ENCODE data around the gene RIPPLY1. TPM values are rescaled to one million over a fixed set of nuclear protein-coding genes. Genes with fewer than 3 reads are reported as not detected.

RIPPLY1 gene
- polyA plus RNA-seq, 3 donors = not detected

DNA sequence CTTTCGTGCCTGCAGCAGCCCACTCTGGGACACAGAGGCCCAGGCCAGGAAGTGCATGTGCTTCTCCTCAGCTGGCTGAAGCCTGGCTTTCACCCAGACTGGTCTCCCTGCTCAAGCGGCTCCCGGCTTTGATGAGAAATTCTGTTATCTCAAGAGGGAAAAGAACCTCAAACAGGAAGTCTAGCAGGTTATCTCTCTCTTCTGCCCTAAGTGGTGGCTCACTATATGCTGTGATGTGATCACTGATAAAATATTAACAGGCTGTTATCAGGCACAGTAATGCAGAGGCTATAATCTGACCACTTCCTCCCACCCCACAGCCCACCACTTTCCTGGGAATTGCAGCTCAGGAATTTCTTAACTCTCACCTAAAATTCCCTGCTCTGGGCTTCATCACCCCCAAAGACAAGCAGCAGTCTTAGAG lies 30.4 kb upstream of the RIPPLY1 start:
- DNase-seq = no peak

DNA sequence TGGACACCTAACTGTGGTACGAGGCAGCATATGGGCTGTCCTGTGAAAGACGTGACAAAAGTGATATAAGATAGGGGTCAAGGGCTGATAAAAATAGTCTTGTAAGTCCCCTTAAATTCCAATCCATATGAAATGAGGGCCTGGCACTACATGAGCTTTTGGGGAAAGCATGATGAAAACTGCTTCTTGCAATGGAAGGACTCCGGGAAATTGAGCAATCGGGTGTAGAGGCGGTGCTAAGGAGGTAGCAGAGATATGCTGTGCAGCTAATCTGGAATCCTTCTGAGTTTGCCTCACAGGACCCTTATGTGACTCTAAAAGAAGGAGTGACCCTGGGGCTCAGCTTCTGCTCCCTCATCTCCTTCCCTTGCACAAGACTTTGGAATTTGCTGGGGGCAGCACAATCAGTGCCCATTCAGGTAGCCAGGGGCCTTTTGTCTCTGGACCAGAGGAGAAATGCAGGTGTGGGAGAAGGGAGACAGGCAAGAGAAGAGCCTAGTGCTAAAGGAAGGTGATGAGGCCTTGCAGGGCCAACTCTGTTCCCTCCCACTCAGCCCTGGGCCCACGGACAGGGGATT lies 29.9 kb upstream of the RIPPLY1 start:
- H3K36me3 ChIP-seq (replicated peaks in 1 of 2; ENCODE audit: control insufficient read depth in 1 of 2, insufficient read depth in 2 of 2, low read length in 2 of 2) = no peaks in the 10 kb centered on the region
- no peaks in the 10 kb centered on the region for H3K9me3 ChIP-seq (replicated peaks in 1 of 2; ENCODE audit: control insufficient read depth in 1 of 2, insufficient read depth in 1 of 2, low read length in 2 of 2)
- no peak for DNase-seq
- no peaks in the 10 kb centered on the region for H4K20me1 ChIP-seq (ENCODE audit: insufficient read depth, low read length)
- H3K4me3 Mint-ChIP-seq = no peak overlapping the region
- no peaks in the 10 kb centered on the region for H3K27me3 ChIP-seq (ENCODE audit: control insufficient read depth in 2 of 2, insufficient read depth in 2 of 2, low read length in 2 of 2)
- H3K9me3 Mint-ChIP-seq = no peaks in the 10 kb centered on the region
- H3K36me3 Mint-ChIP-seq = no peaks in the 10 kb centered on the region
- H3K4me2 ChIP-seq (replicated peaks; ENCODE audit: extremely low read depth, low read length, poor library complexity, severe bottlenecking) = no peak overlapping the region
- TF ChIP-seq, protein P1, sequence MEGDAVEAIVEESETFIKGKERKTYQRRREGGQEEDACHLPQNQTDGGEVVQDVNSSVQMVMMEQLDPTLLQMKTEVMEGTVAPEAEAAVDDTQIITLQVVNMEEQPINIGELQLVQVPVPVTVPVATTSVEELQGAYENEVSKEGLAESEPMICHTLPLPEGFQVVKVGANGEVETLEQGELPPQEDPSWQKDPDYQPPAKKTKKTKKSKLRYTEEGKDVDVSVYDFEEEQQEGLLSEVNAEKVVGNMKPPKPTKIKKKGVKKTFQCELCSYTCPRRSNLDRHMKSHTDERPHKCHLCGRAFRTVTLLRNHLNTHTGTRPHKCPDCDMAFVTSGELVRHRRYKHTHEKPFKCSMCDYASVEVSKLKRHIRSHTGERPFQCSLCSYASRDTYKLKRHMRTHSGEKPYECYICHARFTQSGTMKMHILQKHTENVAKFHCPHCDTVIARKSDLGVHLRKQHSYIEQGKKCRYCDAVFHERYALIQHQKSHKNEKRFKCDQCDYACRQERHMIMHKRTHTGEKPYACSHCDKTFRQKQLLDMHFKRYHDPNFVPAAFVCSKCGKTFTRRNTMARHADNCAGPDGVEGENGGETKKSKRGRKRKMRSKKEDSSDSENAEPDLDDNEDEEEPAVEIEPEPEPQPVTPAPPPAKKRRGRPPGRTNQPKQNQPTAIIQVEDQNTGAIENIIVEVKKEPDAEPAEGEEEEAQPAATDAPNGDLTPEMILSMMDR (IDR thresholded peaks at IDR 0.05) = no peak
- H3K27me3 Mint-ChIP-seq (ENCODE audit: low read depth in 3 of 3) = peaks cover 0 to 3% (median 2%) of the 10 kb centered on the region in 3 donors
- H3K9ac ChIP-seq (ENCODE audit: insufficient read depth, low read length, poor library complexity, severe bottlenecking) = no peak overlapping the region
- H3K27ac ChIP-seq (ENCODE audit: low read depth in 1 of 2, low read length in 2 of 2) = no peak overlapping the region
- no peak overlapping the region for H2AFZ ChIP-seq (ENCODE audit: insufficient read depth, low read depth, low read length, poor library complexity, severe bottlenecking)
- WGBS (ENCODE audit: insufficient coverage) = 12% methylated on average over 4 of the region's 6 CpGs
- intact Hi-C loops (cut with micrococcal nuclease) = no loop called here
- peaks cover 2% of the 10 kb centered on the region for H3K4me1 Mint-ChIP-seq
- no peaks in the 10 kb centered on the region for H3K79me2 ChIP-seq (ENCODE audit: insufficient read depth, low read length)
- H3K4me1 ChIP-seq (ENCODE audit: control insufficient read depth in 1 of 2, insufficient read depth in 2 of 2, low read length in 2 of 2) = no peaks in the 10 kb centered on the region
- no peak overlapping the region for H3K4me3 ChIP-seq (replicated peaks in 1 of 3; ENCODE audit: low read depth in 2 of 3, low read length in 3 of 3)
- H3K27ac Mint-ChIP-seq = peak overlapping the region in 1 of 7 donors; percentile 36

More for the DNA sequence above, 30.4 kb upstream of the RIPPLY1 start:
- H3K36me3 ChIP-seq (replicated peaks in 1 of 2; ENCODE audit: control insufficient read depth in 1 of 2, insufficient read depth in 2 of 2, low read length in 2 of 2) = no peaks in the 10 kb centered on the region
- H3K4me3 ChIP-seq (replicated peaks in 1 of 3; ENCODE audit: low read depth in 2 of 3, low read length in 3 of 3) = no peak overlapping the region
- no peak overlapping the region for H3K4me2 ChIP-seq (replicated peaks; ENCODE audit: extremely low read depth, low read length, poor library complexity, severe bottlenecking)
- H3K79me2 ChIP-seq (ENCODE audit: insufficient read depth, low read length) = no peaks in the 10 kb centered on the region
- H3K9me3 Mint-ChIP-seq = no peaks in the 10 kb centered on the region
- H4K20me1 ChIP-seq (ENCODE audit: insufficient read depth, low read length) = no peaks in the 10 kb centered on the region
- H3K4me3 Mint-ChIP-seq = no peak overlapping the region
- no peaks in the 10 kb centered on the region for H3K4me1 ChIP-seq (ENCODE audit: control insufficient read depth in 1 of 2, insufficient read depth in 2 of 2, low read length in 2 of 2)
- H3K27me3 Mint-ChIP-seq (ENCODE audit: low read depth in 3 of 3) = peaks cover 0 to 3% (median 2%) of the 10 kb centered on the region in 3 donors
- TF ChIP-seq, protein P1 (IDR thresholded peaks at IDR 0.05) = no peak
- H3K36me3 Mint-ChIP-seq = no peaks in the 10 kb centered on the region
- no peaks in the 10 kb centered on the region for H3K9me3 ChIP-seq (replicated peaks in 1 of 2; ENCODE audit: control insufficient read depth in 1 of 2, insufficient read depth in 1 of 2, low read length in 2 of 2)
- H3K9ac ChIP-seq (ENCODE audit: insufficient read depth, low read length, poor library complexity, severe bottlenecking) = no peak overlapping the region
- no peak overlapping the region for H3K27ac Mint-ChIP-seq
- H2AFZ ChIP-seq (ENCODE audit: insufficient read depth, low read depth, low read length, poor library complexity, severe bottlenecking) = no peak overlapping the region
- no peaks in the 10 kb centered on the region for H3K27me3 ChIP-seq (ENCODE audit: control insufficient read depth in 2 of 2, insufficient read depth in 2 of 2, low read length in 2 of 2)
- H3K4me1 Mint-ChIP-seq = peaks cover 2% of the 10 kb centered on the region
- WGBS (ENCODE audit: insufficient coverage) = 0% methylated on average over 1 of the region's 3 CpGs
- H3K27ac ChIP-seq (ENCODE audit: low read depth in 1 of 2, low read length in 2 of 2) = no peak overlapping the region
- intact Hi-C loops (cut with micrococcal nuclease) = no loop called here

Measured in CD14-positive monocyte (primary cell).